Measurements from ENCODE around the gene ZNF865.

The ZNF865 gene

DNA sequence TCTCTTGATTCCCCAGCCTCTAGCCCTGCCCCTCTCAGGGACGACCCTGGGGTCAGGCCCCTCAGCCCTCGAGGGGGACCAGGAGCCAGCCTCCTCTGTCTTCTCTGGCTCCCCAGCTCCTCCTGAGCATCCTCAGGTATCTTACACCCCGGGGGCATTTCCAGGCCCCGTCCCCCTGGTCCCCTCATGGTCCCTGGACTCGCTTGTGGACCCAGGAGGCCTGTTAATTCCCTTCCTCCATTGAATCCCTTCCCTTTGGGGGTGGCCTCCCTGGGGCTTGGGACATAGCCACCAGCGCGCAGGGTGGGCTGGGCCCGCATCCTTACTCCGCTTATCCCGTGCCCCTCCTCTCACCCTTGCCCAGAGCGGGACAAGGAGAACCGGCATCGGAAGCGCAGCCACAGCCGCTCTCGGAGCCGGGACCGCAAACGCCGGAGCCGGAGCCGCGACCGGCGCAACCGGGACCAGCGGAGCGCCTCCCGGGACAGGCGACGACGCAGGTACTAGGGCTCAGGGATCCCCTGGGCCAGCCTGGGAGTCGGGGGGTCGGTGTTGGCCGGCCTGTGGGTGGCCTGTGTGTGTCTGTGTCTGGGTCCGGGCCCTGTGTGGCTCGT is 53.5 kb downstream of the ZNF865 start:
- no peak for DNase-seq (ENCODE audit: low read depth)

DNA sequence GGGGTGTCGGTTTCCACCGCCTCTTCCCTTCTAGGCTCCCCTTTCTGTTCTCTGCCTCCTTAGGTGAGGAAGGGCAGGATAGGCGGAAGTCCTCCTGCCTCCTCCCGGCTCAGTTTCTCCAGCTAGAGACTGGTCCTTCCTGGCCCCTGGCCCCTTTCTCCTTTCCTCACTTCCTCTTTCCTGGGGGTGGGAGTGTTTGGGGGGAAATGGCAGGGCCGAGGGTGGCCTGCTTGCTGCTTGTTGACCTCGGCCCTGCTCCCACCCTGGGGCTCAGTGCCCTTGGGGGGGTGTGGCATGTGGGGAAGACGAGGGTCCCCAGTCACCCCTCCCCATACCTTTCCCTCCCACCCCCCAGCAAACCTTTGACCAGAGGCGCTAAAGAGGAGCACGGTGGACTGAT is 54.4 kb downstream of the ZNF865 start:
- DNase-seq (ENCODE audit: low read depth) = no peak

DNA sequence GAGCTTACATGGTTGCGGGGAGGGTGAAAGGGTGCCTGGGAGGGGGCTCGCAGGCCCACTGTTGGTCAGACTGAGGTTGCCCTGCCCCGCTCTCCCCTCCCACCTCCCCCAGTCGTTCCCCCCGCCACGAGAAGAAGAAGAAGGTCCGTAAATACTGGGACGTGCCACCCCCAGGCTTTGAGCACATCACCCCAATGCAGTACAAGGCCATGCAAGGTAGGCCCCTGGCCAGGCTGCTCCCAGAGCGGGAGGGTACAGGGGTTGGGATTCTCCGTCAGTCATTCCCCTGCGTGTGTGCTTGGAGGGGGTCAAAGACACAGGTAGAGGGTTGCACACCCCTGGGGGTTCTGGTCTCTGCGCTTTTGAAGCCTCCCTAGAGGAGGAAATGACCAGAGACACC is 55.0 kb downstream of the ZNF865 start:
- no peak for DNase-seq (ENCODE audit: low read depth)

DNA sequence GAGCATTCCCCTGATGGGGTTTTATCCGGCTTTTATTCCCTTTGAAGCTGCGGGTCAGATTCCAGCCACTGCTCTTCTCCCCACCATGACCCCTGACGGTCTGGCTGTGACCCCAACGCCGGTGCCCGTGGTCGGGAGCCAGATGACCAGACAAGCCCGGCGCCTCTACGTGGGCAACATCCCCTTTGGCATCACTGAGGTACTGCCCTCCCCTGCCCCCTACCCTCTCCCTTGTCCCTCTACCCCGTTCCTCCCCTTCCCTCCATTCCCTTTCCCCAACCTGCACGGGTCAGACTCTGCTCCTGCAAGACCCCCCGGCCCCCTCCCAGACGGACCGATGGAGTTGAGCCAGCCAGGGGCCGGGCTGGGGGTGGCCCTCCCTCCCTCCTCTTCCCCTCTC is 55.5 kb downstream of the ZNF865 start:
- DNase-seq (ENCODE audit: low read depth) = no peak

DNA sequence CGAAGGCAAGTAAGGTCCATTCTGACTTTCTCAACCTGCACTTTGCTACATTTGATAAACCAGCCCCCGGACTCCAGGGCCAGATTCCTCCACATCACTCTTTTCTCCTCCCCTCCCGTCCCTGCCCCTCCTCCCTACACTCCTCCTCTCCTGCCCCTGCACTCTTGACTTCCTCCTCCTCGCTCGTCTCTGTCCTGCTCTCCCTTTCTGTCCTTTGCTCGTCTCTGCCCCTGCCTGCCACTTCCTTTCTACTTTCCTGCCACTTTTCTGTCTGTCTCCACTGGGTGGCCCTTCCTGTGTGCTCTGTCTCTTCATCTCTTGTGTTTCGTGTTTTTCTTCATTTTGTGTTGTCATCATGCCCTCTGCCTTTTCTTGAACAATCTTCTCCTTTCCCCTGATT is 56.4 kb downstream of the ZNF865 start:
- no peak for DNase-seq (ENCODE audit: low read depth)

DNA sequence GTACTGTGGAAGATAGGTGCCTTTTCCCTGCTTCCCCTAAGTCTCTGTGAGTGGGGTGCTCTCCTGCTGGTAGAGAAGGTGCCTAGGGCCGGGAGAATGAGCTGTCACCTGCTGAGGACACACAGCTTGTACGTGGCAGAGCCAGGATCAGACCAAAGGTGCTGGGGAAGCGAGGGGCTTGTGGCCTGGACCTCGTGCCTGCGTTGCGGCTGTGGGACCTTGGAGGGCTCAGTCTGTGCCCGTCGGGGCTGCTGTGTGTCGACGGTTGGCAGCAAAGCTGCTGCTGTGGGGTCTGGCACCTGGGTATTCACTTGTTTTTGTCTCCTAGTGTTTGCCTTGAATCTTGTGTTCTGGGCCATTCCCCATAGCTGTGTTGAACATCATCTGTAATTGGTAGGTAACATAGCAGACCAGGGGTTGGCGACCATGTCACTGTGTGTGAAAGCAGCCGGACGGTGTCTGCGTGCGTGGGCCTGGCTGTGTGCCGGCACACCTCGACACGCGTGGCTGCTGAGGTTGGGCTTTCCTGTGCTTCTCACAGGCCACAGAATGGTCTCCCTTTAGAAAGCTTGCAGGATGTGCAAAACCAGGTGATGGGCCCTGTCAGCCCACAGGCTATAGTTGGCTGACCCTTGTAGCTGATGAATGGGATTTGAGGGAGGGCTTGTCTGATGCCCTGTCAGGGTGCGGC is 58.5 kb downstream of the ZNF865 start:
- no peak for DNase-seq (ENCODE audit: low read depth)

DNA sequence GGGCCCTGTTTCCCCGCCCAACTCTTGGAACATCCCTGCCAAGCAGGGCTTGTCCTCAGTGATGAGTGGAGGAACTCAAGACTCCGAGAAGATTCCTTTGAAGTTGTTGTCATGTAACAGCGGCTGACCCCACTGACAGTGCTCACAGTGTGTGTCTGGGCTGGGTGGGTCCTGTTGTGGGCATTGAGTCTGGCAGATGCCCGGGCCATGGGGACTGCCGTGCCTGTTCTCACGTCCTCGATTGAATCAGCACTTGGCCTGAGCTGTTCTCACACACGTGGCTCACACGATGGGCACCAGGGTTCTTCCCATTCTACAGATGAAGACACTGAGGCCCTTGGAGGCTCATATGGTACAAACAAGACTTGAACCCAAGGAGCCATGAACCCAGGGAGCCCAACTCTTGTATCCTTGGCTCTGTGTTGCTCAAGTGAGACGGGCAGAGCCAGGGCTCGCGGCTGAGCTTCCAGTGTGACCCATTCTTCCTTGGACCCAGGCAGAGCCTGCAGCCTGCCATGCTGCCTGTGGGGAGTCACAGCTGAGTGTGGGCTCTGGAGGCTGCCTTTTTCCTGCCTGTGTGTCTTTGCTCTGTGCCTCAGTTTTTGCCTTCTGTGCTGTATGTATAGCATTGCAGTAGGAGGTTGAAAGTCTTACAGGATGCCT is 61.0 kb downstream of the ZNF865 start:
- DNase-seq (ENCODE audit: low read depth) = no peak

Measured in iris pigment epithelial cell (primary cell).